A549 (cell line): ENCODE data around the gene SPECC1.

Experiments
- CHD2 ChIP-seq: fragments of 150-350 bp; IDR thresholded peaks from 2 replicates; pipeline ENCODE4 v1.6.1; 2014; ENCODE audit warnings: low read length; ENCODE audit not compliant: partially characterized antibody
- MYC ChIP-seq: IDR thresholded peaks from 2 replicates; pipeline ENCODE4 v1.6.1; 2012; ENCODE audit warnings: mild to moderate bottlenecking, inconsistent platforms, low read length, improper control_type of control experiment, borderline replicate concordance
- NR3C1 ChIP-seq: fragments of >200 bp; sonication (Bioruptor Twin); formaldehyde crosslinking; IDR thresholded peaks from 3 replicates; pipeline ENCODE4 v1.6.1; 2017
- POLR2A ChIP-seq: IDR thresholded peaks from 2 replicates; pipeline ENCODE4 v1.6.1; 2012; ENCODE audit warnings: mild to moderate bottlenecking, low read length
- RCOR1 ChIP-seq: fragments of 150-350 bp; IDR thresholded peaks from 2 replicates; pipeline ENCODE4 v1.6.1; 2014; ENCODE audit warnings: antibody characterized with exemption, low read length, low read depth
- SMC3 ChIP-seq: fragments of >200 bp; sonication (Bioruptor Twin); formaldehyde crosslinking; IDR thresholded peaks from 3 replicates; pipeline ENCODE4 v1.6.1; 2018; ENCODE audit warnings: inconsistent platforms
- SREBF2 ChIP-seq: fragments of 450-650 bp; IDR thresholded peaks from 2 replicates; pipeline ENCODE4 v1.6.1; 2014; ENCODE audit warnings: mild to moderate bottlenecking, moderate library complexity
- ZC3H11A ChIP-seq: fragments of 450-650 bp; IDR thresholded peaks from 2 replicates; pipeline ENCODE4 v1.6.1; 2014; ENCODE audit warnings: antibody characterized with exemption, mild to moderate bottlenecking
- TF ChIP-seq, protein P1 (sequence below): fragments of >200 bp; sonication (Bioruptor Twin); formaldehyde crosslinking; IDR thresholded peaks from 3 replicates; pipeline ENCODE4 v1.6.1; 2016
- TF ChIP-seq, protein P2 (sequence below): fragments of >200 bp; sonication (Bioruptor Twin); formaldehyde crosslinking; IDR thresholded peaks from 3 replicates; pipeline ENCODE4 v1.5.1; 2016
- TF ChIP-seq, protein P3 (sequence below): fragments of 200-600 bp; sonication (generic); IDR thresholded peaks from 2 replicates; pipeline ENCODE4 v1.6.1; 2016; ENCODE audit warnings: antibody characterized with exemption, mild to moderate bottlenecking, moderate library complexity
- TF ChIP-seq, protein P4 (sequence below): IDR thresholded peaks from 2 replicates; pipeline ENCODE4 v1.6.1; 2012
- TF ChIP-seq, protein P5 (sequence below): fragments of 450-650 bp; IDR thresholded peaks from 2 replicates; pipeline ENCODE4 v1.6.1; 2014; ENCODE audit warnings: antibody characterized with exemption

DNA sequence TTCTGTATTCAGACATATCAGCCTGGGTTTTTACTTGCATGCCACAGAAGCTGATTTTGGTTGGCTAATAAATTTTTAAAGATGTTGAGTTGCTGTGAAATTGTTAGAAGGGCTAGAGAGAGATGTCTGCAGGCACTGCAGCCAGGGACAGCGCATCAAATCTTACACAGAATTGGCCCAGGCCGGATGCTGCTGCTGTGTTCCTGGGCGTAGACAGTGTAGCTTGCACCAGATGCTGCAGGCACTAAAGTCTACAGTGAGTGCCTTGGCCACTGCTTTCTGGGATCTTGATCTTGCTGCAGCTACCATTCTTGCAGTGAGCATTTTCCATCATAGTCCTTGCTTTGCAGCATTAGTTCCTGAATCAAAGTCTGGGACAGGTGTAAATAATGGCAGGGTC is 169.9 kb downstream of the SPECC1 start:
- no peak for TF ChIP-seq CHD2
- TF ChIP-seq, protein P1, sequence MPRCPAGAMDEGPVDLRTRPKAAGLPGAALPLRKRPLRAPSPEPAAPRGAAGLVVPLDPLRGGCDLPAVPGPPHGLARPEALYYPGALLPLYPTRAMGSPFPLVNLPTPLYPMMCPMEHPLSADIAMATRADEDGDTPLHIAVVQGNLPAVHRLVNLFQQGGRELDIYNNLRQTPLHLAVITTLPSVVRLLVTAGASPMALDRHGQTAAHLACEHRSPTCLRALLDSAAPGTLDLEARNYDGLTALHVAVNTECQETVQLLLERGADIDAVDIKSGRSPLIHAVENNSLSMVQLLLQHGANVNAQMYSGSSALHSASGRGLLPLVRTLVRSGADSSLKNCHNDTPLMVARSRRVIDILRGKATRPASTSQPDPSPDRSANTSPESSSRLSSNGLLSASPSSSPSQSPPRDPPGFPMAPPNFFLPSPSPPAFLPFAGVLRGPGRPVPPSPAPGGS, result no peak
- no peak for TF ChIP-seq POLR2A
- TF ChIP-seq, protein P2, sequence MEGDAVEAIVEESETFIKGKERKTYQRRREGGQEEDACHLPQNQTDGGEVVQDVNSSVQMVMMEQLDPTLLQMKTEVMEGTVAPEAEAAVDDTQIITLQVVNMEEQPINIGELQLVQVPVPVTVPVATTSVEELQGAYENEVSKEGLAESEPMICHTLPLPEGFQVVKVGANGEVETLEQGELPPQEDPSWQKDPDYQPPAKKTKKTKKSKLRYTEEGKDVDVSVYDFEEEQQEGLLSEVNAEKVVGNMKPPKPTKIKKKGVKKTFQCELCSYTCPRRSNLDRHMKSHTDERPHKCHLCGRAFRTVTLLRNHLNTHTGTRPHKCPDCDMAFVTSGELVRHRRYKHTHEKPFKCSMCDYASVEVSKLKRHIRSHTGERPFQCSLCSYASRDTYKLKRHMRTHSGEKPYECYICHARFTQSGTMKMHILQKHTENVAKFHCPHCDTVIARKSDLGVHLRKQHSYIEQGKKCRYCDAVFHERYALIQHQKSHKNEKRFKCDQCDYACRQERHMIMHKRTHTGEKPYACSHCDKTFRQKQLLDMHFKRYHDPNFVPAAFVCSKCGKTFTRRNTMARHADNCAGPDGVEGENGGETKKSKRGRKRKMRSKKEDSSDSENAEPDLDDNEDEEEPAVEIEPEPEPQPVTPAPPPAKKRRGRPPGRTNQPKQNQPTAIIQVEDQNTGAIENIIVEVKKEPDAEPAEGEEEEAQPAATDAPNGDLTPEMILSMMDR, result no peak
- no peak for TF ChIP-seq ZC3H11A
- no peak for TF ChIP-seq MYC
- TF ChIP-seq, protein P3, sequence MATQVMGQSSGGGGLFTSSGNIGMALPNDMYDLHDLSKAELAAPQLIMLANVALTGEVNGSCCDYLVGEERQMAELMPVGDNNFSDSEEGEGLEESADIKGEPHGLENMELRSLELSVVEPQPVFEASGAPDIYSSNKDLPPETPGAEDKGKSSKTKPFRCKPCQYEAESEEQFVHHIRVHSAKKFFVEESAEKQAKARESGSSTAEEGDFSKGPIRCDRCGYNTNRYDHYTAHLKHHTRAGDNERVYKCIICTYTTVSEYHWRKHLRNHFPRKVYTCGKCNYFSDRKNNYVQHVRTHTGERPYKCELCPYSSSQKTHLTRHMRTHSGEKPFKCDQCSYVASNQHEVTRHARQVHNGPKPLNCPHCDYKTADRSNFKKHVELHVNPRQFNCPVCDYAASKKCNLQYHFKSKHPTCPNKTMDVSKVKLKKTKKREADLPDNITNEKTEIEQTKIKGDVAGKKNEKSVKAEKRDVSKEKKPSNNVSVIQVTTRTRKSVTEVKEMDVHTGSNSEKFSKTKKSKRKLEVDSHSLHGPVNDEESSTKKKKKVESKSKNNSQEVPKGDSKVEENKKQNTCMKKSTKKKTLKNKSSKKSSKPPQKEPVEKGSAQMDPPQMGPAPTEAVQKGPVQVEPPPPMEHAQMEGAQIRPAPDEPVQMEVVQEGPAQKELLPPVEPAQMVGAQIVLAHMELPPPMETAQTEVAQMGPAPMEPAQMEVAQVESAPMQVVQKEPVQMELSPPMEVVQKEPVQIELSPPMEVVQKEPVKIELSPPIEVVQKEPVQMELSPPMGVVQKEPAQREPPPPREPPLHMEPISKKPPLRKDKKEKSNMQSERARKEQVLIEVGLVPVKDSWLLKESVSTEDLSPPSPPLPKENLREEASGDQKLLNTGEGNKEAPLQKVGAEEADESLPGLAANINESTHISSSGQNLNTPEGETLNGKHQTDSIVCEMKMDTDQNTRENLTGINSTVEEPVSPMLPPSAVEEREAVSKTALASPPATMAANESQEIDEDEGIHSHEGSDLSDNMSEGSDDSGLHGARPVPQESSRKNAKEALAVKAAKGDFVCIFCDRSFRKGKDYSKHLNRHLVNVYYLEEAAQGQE, result no peak
- no peak for TF ChIP-seq RCOR1
- TF ChIP-seq NR3C1, result no peak
- TF ChIP-seq, protein P4, sequence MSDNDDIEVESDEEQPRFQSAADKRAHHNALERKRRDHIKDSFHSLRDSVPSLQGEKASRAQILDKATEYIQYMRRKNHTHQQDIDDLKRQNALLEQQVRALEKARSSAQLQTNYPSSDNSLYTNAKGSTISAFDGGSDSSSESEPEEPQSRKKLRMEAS, result no peak
- TF ChIP-seq SMC3, result no peak
- TF ChIP-seq SREBF2, result no peak
- TF ChIP-seq, protein P5, sequence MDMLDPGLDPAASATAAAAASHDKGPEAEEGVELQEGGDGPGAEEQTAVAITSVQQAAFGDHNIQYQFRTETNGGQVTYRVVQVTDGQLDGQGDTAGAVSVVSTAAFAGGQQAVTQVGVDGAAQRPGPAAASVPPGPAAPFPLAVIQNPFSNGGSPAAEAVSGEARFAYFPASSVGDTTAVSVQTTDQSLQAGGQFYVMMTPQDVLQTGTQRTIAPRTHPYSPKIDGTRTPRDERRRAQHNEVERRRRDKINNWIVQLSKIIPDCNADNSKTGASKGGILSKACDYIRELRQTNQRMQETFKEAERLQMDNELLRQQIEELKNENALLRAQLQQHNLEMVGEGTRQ, result no peak
